Measurements from ENCODE around the gene SNRPN.
"Not testable (repeated sequence)": the region's sequence is repeated elsewhere in the genome, so short reads cannot be mapped to it uniquely, and the experiment has no call there.

Gene SNRPN

GRCh38 chr15:24954783-24955530, at the start of gene SNRPN, which contains the start of gene SNURF:
SNRPN (plus strand) TSS chr15:24954987; CDS start chr15:24974454, 19,467 bp downstream.
SNURF (plus strand) TSS chr15:24954987; CDS start chr15:24955049, 62 bp downstream.
- peaks cover 5% of the 10 kb centered on the region for H3K4me1 ChIP-seq (ENCODE audit: insufficient read depth, poor library complexity, severe bottlenecking)
- peaks cover 12% of the 10 kb centered on the region for H3K36me3 ChIP-seq (ENCODE audit: low read depth)
- TF ChIP-seq CTCF (IDR thresholded peaks at IDR 0.05; ENCODE audit: poor library complexity, severe bottlenecking), result no peak
- no peaks in the 10 kb centered on the region for H3K27me3 ChIP-seq (ENCODE audit: insufficient read depth, poor library complexity, severe bottlenecking)
- peak within 1 kb of the TSS; percentile 58 for H3K4me3 ChIP-seq (ENCODE audit: severe bottlenecking)
- H3K27ac ChIP-seq (ENCODE audit: poor library complexity, severe bottlenecking), result peak within 1 kb of the TSS; percentile 71
- H3K9me3 ChIP-seq (ENCODE audit: severe bottlenecking), result peaks cover 3% of the 10 kb centered on the region
- DNase-seq (ENCODE audit: low spot score), result peak; percentile 85
- peak; percentile 81 for ATAC-seq (ENCODE audit: low read depth)

DNA sequence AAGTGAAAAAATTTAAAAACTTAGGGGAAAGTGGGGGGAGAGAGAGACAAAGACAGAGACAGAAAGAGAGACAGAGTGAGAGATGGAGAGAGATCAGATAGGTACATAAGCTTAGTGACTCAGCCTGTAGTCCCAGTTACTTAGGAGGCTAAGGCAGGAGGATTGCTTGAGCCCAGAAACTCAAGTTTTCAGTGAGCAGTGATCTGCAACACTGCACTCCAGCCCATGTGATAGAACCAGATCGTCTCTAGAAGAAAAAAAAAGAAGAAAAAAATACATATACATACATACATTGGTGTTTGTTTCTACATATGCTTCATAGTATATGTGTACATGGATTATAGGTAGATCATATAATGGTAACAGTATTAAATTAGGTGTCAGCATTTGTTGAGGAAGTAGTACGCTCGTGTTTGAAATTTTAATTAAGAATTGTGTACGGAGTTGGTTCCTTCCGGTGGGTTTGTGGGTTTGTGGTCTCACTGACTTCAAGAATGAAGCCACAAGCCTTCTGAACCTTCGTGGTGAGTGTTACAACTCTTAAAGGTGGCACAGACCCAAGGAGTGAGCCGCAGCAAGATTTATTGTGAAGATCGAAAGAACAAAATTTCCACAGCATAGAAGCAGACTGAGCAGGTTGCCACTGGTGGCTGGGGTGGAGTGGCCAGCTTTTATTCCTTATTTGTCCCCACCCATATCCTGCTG, 38.3 kb upstream of the SNRPN start:
- TF ChIP-seq CTCF (IDR thresholded peaks at IDR 0.05; ENCODE audit: poor library complexity, severe bottlenecking), result no peak
- H3K4me3 ChIP-seq (ENCODE audit: severe bottlenecking), result no peak overlapping the region
- ATAC-seq (ENCODE audit: low read depth), result no peak
- peaks cover 3% of the 10 kb centered on the region for H3K9me3 ChIP-seq (ENCODE audit: severe bottlenecking)
- H3K27me3 ChIP-seq (ENCODE audit: insufficient read depth, poor library complexity, severe bottlenecking), result no peaks in the 10 kb centered on the region
- H3K4me1 ChIP-seq (ENCODE audit: insufficient read depth, poor library complexity, severe bottlenecking), result peaks cover 2% of the 10 kb centered on the region
- no peak overlapping the region for H3K27ac ChIP-seq (ENCODE audit: poor library complexity, severe bottlenecking)
- no peaks in the 10 kb centered on the region for H3K36me3 ChIP-seq (ENCODE audit: low read depth)
- no peak for DNase-seq (ENCODE audit: low spot score)

- DNase-seq (ENCODE audit: low spot score) (no peak), ATAC-seq (ENCODE audit: low read depth) (no peak)
- Histone ChIP-seq H3K27me3 (ENCODE audit: insufficient read depth, poor library complexity, severe bottlenecking) (no peaks in the 10 kb centered on the region), H3K36me3 (ENCODE audit: low read depth) (no peaks in the 10 kb centered on the region), H3K4me3 (ENCODE audit: severe bottlenecking) (no peak overlapping the region), H3K27ac (ENCODE audit: poor library complexity, severe bottlenecking) (no peak overlapping the region), H3K9me3 (ENCODE audit: severe bottlenecking) (peaks cover 3% of the 10 kb centered on the region), H3K4me1 (ENCODE audit: insufficient read depth, poor library complexity, severe bottlenecking) (peaks cover 2% of the 10 kb centered on the region)
- TF ChIP-seq CTCF (IDR thresholded peaks at IDR 0.05; ENCODE audit: poor library complexity, severe bottlenecking), result no peak
These were observed 37.4 kb upstream of the SNRPN start for GRCh38 chr15:24917431-24917830.

DNA sequence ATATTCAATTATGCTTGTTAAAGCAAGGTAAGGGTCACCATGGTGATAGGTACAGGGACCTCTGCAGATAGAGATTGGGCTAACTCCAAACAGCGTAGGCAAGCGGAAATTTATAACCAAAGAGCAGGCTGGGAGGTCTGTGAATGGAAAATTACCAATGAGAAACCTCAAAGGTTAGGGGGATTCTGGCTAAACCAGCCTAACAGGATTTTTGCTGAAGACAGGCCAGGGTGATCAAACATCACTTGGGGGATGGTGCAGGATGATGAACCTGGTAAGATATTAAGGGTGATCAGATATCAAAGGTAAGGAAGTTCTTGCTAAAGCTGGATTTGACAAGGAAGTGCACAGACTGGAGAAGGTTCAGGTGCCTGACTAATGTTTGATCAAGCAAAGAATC, 35.3 kb upstream of the SNRPN start:
- no peak for DNase-seq (ENCODE audit: low spot score)
- Histone ChIP-seq H3K27me3 (ENCODE audit: insufficient read depth, poor library complexity, severe bottlenecking) (no peaks in the 10 kb centered on the region), H3K4me1 (ENCODE audit: insufficient read depth, poor library complexity, severe bottlenecking) (peaks cover 2% of the 10 kb centered on the region), H3K4me3 (ENCODE audit: severe bottlenecking) (no peak overlapping the region), H3K27ac (ENCODE audit: poor library complexity, severe bottlenecking) (peak overlapping the region; percentile 26), H3K36me3 (ENCODE audit: low read depth) (no peaks in the 10 kb centered on the region), H3K9me3 (ENCODE audit: severe bottlenecking) (peaks cover 3% of the 10 kb centered on the region)
- TF ChIP-seq CTCF (IDR thresholded peaks at IDR 0.05; ENCODE audit: poor library complexity, severe bottlenecking), result no peak
- peak; percentile 81 for ATAC-seq (ENCODE audit: low read depth)

- not testable (repeated sequence) for H3K4me3 ChIP-seq (ENCODE audit: severe bottlenecking); H3K27ac ChIP-seq (ENCODE audit: poor library complexity, severe bottlenecking); ATAC-seq (ENCODE audit: low read depth); H3K4me1 ChIP-seq (ENCODE audit: insufficient read depth, poor library complexity, severe bottlenecking); DNase-seq (ENCODE audit: low spot score); H3K27me3 ChIP-seq (ENCODE audit: insufficient read depth, poor library complexity, severe bottlenecking); H3K9me3 ChIP-seq (ENCODE audit: severe bottlenecking); H3K36me3 ChIP-seq (ENCODE audit: low read depth)
These were observed 32.0 kb upstream of the SNRPN start for GRCh38 chr15:24922781-24923180.
